PC-3 (cell line): Measurements from ENCODE around the gene CDK18. TPM values are rescaled to one million over a fixed set of nuclear protein-coding genes. Genes with fewer than 3 reads are reported as not detected.

Experiments used
- ATAC-seq: fragments of 200-7000 bp; cut with Tn5 transposase; 2 replicates; pipeline ENCODE4 v1.9.1; 2020; ENCODE audit warnings: mild to moderate bottlenecking, moderate library complexity
- BruUV-seq: library from RNA; stranded (reverse); fragments of 400-500 nt; replicated peaks from 2 replicates; lab custom pipeline; 2021; lab: Mats Ljungman, UMichigan
- CTCF ChIA-PET: fragments of 300-600 bp; sonication (Branson Sonifier 250); formaldehyde crosslinking; loops from one replicate; lab custom pipeline; 2022; ENCODE audit warnings: antibody characterized with exemption; lab: Charles Lee
- POLR2A ChIA-PET: fragments of 300-600 bp; sonication (Branson Sonifier 250); formaldehyde crosslinking; loops from one replicate; lab custom pipeline; 2022; ENCODE audit warnings: antibody characterized with exemption; ENCODE audit not compliant: unreplicated experiment; lab: Charles Lee
- DNase-seq: peaks from one replicate; pipeline ENCODE4 v3.0.0-alpha.2; 2015
- H2AFZ ChIP-seq: fragments of 300-600 bp; sonication (generic); 2 replicates; pipeline ENCODE4 v1.6.0; 2016; ENCODE audit warnings: antibody characterized with exemption, low read length
- H3F3A ChIP-seq: fragments of 300-600 bp; sonication (generic); one replicate; pipeline ENCODE4 v1.6.0; 2017; ENCODE audit warnings: antibody characterized with exemption, low read length, control low read depth, mild to moderate bottlenecking; ENCODE audit not compliant: unreplicated experiment
- H3K27ac ChIP-seq: fragments of 300-600 bp; sonication (generic); 2 replicates; pipeline ENCODE4 v1.5.1; 2016; ENCODE audit warnings: mild to moderate bottlenecking, low read length
- H3K27me3 ChIP-seq: fragments of 300-600 bp; sonication (generic); 2 replicates; pipeline ENCODE4 v1.6.1; 2016; ENCODE audit warnings: low read length, mixed read lengths
- H3K36me3 ChIP-seq: fragments of 300-600 bp; sonication (generic); 2 replicates; pipeline ENCODE4 v1.6.1; 2016; ENCODE audit warnings: low read depth, mixed run types, low read length, mixed read lengths
- H3K4me1 ChIP-seq: fragments of 300-600 bp; sonication (generic); 2 replicates; pipeline ENCODE4 v1.5.1; 2016; ENCODE audit warnings: low read length; ENCODE audit not compliant: insufficient read depth
- H3K4me2 ChIP-seq: fragments of 300-600 bp; sonication (generic); 2 replicates; pipeline ENCODE4 v1.6.0; 2016; ENCODE audit warnings: low read length
- H3K4me3 ChIP-seq: fragments of 300-600 bp; sonication (generic); 2 replicates; pipeline ENCODE4 v1.5.1; 2016; ENCODE audit warnings: mild to moderate bottlenecking, low read length, mixed read lengths
- H3K79me2 ChIP-seq: fragments of 300-600 bp; sonication (generic); 2 replicates; pipeline ENCODE4 v1.6.1; 2017; ENCODE audit warnings: low read length, mixed read lengths
- H3K9ac ChIP-seq: fragments of 300-600 bp; sonication (generic); 2 replicates; pipeline ENCODE4 v1.6.0; 2016; ENCODE audit warnings: mild to moderate bottlenecking, low read length
- H3K9me2 ChIP-seq: fragments of 300-600 bp; sonication (generic); replicated peaks from 2 replicates; pipeline ENCODE4 v1.6.1; 2016; ENCODE audit warnings: mixed run types, low read length, mixed read lengths
- H3K9me3 ChIP-seq: fragments of 300-600 bp; sonication (generic); 2 replicates; pipeline ENCODE4 v1.6.1; 2016; ENCODE audit warnings: low read length, mixed read lengths
- H4K20me1 ChIP-seq: fragments of 300-600 bp; sonication (generic); 2 replicates; pipeline ENCODE4 v1.6.1; 2016; ENCODE audit warnings: low read length, mixed read lengths
- EZH2 ChIP-seq: fragments of 300-600 bp; sonication (generic); IDR thresholded peaks from one replicate; pipeline ENCODE4 v1.6.1; 2017; ENCODE audit warnings: antibody characterized with exemption, mild to moderate bottlenecking, low read length; ENCODE audit not compliant: unreplicated experiment
- EZH2phosphoT487 ChIP-seq: fragments of 300-600 bp; sonication (generic); IDR thresholded peaks from 2 replicates; pipeline ENCODE4 v1.6.1; 2018; ENCODE audit warnings: mild to moderate bottlenecking, antibody characterized with exemption, low read length, borderline replicate concordance
- intact Hi-C: fragments of 100-400 bp; cut with micrococcal nuclease; formaldehyde crosslinking; loops from 2 replicates; pipeline ENCODE4 v1.9.0; 2023
- total RNA-seq: library from RNA; depleted of rRNA; stranded (reverse); fragments of >200 nt; gene quantifications from 2 replicates; pipeline ENCODE4 v1.2.3, GENCODE V29; 2014
- TF ChIP-seq, protein P1 (sequence below): fragments of 300-600 bp; sonication (generic); conservative IDR thresholded peaks from 2 replicates; pipeline ENCODE4 v1.5.1; 2017; ENCODE audit warnings: antibody characterized with exemption, low read depth, mild to moderate bottlenecking, low read length

The CDK18 gene
- total RNA-seq, 1 experiment from 2014 or later, result 13.2 TPM

- DNase-seq (peak; percentile 46), ATAC-seq (no peak)
- CTCF ChIA-PET, result interaction anchor here (1.8 kb wide), 1 partner anchor 33 kb away, joined by 9 read pairs; no protein-coding TSS in a partner anchor
- Histone ChIP-seq H3K27ac (no peak overlapping the region), H3K4me1 (peaks cover 19% of the 10 kb centered on the region), H3K79me2 (no peaks in the 10 kb centered on the region), H3K4me3 (no peak overlapping the region), H2AFZ (no peak overlapping the region), H4K20me1 (no peaks in the 10 kb centered on the region), H3K36me3 (no peaks in the 10 kb centered on the region), H3K27me3 (no peaks in the 10 kb centered on the region), H3K9me2 (no peaks in the 10 kb centered on the region), H3K4me2 (no peak overlapping the region), H3K9me3 (no peaks in the 10 kb centered on the region), H3F3A (no peaks in the 10 kb centered on the region), H3K9ac (no peak overlapping the region)
- POLR2A ChIA-PET, result no interaction called here
- no TSS peak for BruUV-seq
- TF ChIP-seq EZH2phosphoT487 (no peak), EZH2 (no peak)
- TF ChIP-seq, protein P1, sequence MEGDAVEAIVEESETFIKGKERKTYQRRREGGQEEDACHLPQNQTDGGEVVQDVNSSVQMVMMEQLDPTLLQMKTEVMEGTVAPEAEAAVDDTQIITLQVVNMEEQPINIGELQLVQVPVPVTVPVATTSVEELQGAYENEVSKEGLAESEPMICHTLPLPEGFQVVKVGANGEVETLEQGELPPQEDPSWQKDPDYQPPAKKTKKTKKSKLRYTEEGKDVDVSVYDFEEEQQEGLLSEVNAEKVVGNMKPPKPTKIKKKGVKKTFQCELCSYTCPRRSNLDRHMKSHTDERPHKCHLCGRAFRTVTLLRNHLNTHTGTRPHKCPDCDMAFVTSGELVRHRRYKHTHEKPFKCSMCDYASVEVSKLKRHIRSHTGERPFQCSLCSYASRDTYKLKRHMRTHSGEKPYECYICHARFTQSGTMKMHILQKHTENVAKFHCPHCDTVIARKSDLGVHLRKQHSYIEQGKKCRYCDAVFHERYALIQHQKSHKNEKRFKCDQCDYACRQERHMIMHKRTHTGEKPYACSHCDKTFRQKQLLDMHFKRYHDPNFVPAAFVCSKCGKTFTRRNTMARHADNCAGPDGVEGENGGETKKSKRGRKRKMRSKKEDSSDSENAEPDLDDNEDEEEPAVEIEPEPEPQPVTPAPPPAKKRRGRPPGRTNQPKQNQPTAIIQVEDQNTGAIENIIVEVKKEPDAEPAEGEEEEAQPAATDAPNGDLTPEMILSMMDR, result no peak
- intact Hi-C loops, result no loop called here
These were observed 12.2 kb upstream of the CDK18 start for GRCh38 chr1:205492201-205492667.

GRCh38 chr1:205492774-205493173, 11.7 kb upstream of the CDK18 start:
- ChIA-PET CTCF (interaction anchor here (1.8 kb wide), 1 partner anchor 32 kb away, joined by 9 read pairs; no protein-coding TSS in a partner anchor), POLR2A (interaction anchor here (0.8 kb wide), 1 partner anchor 111 kb away, joined by 4 read pairs; no protein-coding TSS in a partner anchor)
- Histone ChIP-seq H3K9me3 (no peaks in the 10 kb centered on the region), H3K4me3 (no peak overlapping the region), H3K9me2 (no peaks in the 10 kb centered on the region), H3K27me3 (no peaks in the 10 kb centered on the region), H3K27ac (no peak overlapping the region), H3K9ac (no peak overlapping the region), H2AFZ (no peak overlapping the region), H3K4me1 (peaks cover 19% of the 10 kb centered on the region), H4K20me1 (no peaks in the 10 kb centered on the region), H3K4me2 (peak overlapping the region; percentile 27; the same call in 1 of the 2 replicates), H3K79me2 (no peaks in the 10 kb centered on the region), H3F3A (no peaks in the 10 kb centered on the region), H3K36me3 (no peaks in the 10 kb centered on the region)
- ATAC-seq (no peak), DNase-seq (no peak)
- TF ChIP-seq EZH2, result no peak
- BruUV-seq, result no TSS peak
- intact Hi-C loops, result no loop called here

GRCh38 chr1:205493241-205494085, 11.0 kb upstream of the CDK18 start:
- no peaks in the 10 kb centered on the region for H3K27me3 ChIP-seq
- no peaks in the 10 kb centered on the region for H3F3A ChIP-seq
- no peaks in the 10 kb centered on the region for H3K9me2 ChIP-seq
- no peak overlapping the region for H3K27ac ChIP-seq
- H3K79me2 ChIP-seq, result no peaks in the 10 kb centered on the region
- intact Hi-C loops, result no loop called here
- no peak overlapping the region for H2AFZ ChIP-seq
- H3K36me3 ChIP-seq, result no peaks in the 10 kb centered on the region
- POLR2A ChIA-PET, result interaction anchor here (0.8 kb wide), 1 partner anchor 111 kb away, joined by 4 read pairs; no protein-coding TSS in a partner anchor
- ATAC-seq (peak; percentile 90), DNase-seq (peak; percentile 81)
- TF ChIP-seq EZH2phosphoT487, result no peak
- TF ChIP-seq, protein P1, result no peak
- no peak for TF ChIP-seq EZH2
- H3K9ac ChIP-seq, result no peak overlapping the region
- H3K4me1 ChIP-seq, result peaks cover 19% of the 10 kb centered on the region
- BruUV-seq, result no TSS peak
- peak overlapping the region; percentile 27; the same call in 1 of the 2 replicates for H3K4me2 ChIP-seq
- CTCF ChIA-PET, result interaction anchor here (1.8 kb wide), 1 partner anchor 31 kb away, joined by 9 read pairs; no protein-coding TSS in a partner anchor
- no peaks in the 10 kb centered on the region for H4K20me1 ChIP-seq
- H3K9me3 ChIP-seq, result no peaks in the 10 kb centered on the region
- H3K4me3 ChIP-seq, result no peak overlapping the region
